ENCODE data around the gene PDZD7.

DNA sequence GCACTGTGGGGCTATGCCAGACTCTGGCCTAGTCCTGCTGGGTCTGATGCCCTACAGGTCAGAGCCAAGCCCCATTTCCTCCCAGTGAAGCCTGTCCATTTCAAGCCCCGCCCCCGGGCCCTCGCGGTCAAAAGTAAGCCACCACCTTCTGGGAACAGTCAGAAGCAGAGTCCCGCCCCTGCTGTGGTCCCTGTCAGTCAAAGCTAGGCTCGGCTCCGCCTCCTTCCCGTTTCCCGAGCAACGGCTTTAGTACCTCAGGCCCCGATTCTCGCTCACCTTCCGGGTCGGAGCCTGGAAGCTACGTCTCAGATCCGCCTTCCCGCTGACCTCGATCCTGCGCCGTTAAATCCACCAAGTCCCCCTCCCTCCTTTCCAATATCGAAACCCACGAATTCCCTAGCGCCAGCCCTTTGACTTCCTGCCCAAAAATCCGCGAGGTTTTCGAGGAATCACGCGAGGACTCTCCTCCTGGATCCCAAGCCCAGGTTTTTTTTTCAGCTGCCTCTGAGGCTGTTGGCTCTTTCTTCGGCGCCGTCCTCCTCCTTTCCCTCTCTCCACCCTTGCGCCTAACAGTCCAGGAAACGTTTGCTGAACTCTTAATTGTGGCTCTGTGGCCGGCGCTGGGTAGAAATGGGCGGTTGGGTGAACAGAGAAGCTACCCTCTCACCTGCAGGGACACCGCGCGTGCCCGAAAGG, 11.9 kb upstream of the PDZD7 start:
- TF ChIP-seq, protein P1, sequence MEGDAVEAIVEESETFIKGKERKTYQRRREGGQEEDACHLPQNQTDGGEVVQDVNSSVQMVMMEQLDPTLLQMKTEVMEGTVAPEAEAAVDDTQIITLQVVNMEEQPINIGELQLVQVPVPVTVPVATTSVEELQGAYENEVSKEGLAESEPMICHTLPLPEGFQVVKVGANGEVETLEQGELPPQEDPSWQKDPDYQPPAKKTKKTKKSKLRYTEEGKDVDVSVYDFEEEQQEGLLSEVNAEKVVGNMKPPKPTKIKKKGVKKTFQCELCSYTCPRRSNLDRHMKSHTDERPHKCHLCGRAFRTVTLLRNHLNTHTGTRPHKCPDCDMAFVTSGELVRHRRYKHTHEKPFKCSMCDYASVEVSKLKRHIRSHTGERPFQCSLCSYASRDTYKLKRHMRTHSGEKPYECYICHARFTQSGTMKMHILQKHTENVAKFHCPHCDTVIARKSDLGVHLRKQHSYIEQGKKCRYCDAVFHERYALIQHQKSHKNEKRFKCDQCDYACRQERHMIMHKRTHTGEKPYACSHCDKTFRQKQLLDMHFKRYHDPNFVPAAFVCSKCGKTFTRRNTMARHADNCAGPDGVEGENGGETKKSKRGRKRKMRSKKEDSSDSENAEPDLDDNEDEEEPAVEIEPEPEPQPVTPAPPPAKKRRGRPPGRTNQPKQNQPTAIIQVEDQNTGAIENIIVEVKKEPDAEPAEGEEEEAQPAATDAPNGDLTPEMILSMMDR (IDR thresholded peaks at IDR 0.05; ENCODE audit: low read depth, low read length), result no peak
- TF ChIP-seq, protein P2, sequence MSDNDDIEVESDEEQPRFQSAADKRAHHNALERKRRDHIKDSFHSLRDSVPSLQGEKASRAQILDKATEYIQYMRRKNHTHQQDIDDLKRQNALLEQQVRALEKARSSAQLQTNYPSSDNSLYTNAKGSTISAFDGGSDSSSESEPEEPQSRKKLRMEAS (IDR thresholded peaks at IDR 0.05; ENCODE audit: low read depth, low read length), result peak; percentile 62
- TF ChIP-seq POLR2A (IDR thresholded peaks at IDR 0.05; ENCODE audit: extremely low read depth, insufficient read length) (peak; percentile 76), MYC (IDR thresholded peaks at IDR 0.05; ENCODE audit: low read depth, low read length) (peak; percentile 62)

All from NB4 (cell line).